Measurements from ENCODE around the gene LRP3. TPM values are rescaled to one million over a fixed set of nuclear protein-coding genes. Genes with fewer than 3 reads are reported as not detected.
"Not testable (repeated sequence)": the region's sequence is repeated elsewhere in the genome, so short reads cannot be mapped to it uniquely, and the experiment has no call there.

LRP3 gene
- total RNA-seq, 4 donors from 2014 or later, result 19.1 to 61.8 (median 28.3) TPM

DNA sequence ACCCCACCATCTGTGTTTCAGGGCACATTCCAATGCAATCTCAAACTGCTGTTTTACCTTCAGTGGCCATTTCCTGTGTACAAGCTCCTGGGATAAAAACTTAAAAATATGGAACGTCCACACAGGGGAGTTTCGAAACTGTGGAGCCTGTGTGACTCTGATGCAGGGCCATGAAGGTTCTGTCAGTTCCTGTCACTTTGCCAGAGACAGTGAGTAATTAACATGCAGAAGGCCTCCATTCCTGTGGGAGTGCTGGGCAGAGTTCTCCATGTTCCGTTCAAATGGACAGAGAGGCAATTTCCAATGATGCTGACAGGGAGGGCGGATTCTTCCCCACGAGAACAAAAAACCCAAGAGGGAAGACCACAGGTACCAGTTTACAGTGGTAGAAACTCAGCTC is 37.8 kb upstream of the LRP3 start:
- no peak for ATAC-seq (ENCODE audit: low FRiP score)
- TF ChIP-seq, protein P1, sequence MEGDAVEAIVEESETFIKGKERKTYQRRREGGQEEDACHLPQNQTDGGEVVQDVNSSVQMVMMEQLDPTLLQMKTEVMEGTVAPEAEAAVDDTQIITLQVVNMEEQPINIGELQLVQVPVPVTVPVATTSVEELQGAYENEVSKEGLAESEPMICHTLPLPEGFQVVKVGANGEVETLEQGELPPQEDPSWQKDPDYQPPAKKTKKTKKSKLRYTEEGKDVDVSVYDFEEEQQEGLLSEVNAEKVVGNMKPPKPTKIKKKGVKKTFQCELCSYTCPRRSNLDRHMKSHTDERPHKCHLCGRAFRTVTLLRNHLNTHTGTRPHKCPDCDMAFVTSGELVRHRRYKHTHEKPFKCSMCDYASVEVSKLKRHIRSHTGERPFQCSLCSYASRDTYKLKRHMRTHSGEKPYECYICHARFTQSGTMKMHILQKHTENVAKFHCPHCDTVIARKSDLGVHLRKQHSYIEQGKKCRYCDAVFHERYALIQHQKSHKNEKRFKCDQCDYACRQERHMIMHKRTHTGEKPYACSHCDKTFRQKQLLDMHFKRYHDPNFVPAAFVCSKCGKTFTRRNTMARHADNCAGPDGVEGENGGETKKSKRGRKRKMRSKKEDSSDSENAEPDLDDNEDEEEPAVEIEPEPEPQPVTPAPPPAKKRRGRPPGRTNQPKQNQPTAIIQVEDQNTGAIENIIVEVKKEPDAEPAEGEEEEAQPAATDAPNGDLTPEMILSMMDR (IDR thresholded peaks at IDR 0.05), result no peak
- no peak for DNase-seq (ENCODE audit: low spot score)

DNA sequence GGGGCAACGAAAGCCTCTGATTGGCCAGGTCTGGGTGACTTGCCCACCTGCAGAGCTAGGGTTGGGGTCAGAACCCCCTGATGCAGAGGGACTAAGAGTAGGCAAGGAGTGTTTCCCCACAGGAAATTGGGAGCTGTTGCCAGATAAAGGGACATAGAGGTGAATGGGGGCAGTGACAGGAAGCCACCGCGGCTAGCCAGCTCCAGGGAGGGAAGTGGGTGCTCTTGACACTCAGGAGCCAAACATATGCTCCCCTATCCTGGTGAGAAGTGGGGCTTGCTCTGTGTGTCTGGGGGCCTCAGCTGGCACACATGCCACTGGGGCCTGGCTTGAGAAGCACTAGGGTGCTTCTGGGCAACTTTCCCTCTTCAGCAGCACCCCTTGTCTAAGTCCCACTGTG is 36.2 kb upstream of the LRP3 start:
- DNase-seq (ENCODE audit: low spot score) (no peak), ATAC-seq (ENCODE audit: low FRiP score) (no peak)
- TF ChIP-seq, protein P1 (IDR thresholded peaks at IDR 0.05), result no peak

DNA sequence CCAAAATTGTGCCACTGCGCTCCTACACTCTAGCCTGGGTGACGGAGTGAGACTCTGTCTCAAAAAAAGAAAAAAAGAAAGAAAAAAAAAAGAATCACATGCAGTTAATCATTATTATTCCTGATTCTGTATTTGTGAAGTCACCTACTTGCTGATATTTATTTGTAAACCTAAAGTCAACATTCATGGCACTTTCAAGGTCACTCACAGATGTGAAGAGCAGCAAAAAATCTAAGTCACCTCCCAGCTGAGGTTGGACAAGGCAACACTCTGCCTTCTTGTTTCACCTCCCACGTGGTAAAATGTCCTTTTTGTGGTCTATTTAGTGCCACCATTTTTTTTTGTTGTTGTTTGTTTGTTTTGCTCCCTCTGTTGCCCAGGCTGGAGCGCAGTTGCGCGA is 35.8 kb upstream of the LRP3 start:
- TF ChIP-seq, protein P1 (IDR thresholded peaks at IDR 0.05), result no peak
- ATAC-seq (ENCODE audit: low FRiP score), result no peak
- DNase-seq (ENCODE audit: low spot score), result no peak

DNA sequence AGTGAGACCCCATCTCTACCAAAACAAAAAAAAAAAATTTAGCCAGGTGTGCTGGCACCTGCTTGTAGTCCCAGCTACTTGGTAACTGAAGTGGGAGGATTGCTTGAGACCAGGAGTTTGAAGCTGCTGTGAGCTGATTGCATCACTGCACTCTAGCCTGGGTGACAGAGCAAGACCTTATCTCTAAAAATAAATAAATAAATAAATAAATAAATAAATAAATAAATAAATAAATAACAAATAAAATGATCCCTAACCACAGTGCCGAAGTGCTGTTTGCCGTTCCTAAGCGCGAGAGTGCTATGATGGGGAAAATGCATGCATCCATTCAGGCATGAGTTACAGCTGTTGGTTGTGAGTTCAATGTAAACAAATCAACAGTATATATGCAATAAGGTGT is 35.0 kb upstream of the LRP3 start:
- DNase-seq (ENCODE audit: low spot score) (no peak), ATAC-seq (ENCODE audit: low FRiP score) (no peak)
- TF ChIP-seq, protein P1 (IDR thresholded peaks at IDR 0.05), result no peak

DNA sequence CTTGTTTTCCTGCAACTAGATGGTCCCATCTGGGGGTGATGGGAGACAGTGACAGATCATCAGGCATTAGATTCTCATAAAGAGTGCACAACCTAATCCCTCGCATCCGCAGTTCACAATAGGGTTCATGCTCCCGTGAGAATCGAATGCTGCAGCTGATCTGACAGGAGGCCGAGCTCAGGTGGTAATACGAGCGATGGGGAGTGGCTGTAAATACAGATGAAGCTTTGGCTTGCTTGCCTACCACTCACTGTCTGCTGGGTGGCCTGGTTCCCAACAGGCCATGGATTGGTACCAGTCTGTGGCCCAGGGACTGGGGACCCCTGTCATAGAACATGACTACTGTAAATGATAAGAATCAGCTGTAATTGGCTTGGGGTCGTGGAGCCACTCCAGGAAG is 34.2 kb upstream of the LRP3 start:
- ATAC-seq (ENCODE audit: low FRiP score) (no peak), DNase-seq (ENCODE audit: low spot score) (no peak)

DNA sequence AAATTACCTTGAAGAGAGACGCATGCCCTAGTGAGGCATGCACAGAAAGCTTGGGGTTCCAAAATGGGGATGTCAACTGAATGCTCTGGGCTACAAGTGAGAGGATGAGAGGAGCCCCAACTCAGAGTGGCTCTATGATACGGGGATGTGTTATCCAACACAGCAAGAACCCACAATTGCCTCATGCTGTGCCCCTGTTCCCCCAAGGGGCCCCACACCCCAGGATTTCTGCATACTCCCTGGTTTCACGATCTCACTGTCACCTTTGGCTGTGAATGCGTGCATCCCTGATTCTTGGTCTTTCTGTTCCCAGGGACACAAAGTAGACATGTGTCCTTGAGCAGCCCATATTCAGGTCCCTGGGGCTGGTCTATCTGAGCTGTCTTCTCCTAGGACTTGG is 32.9 kb upstream of the LRP3 start:
- DNase-seq (ENCODE audit: low spot score) (no peak), ATAC-seq (ENCODE audit: low FRiP score) (no peak)

More for the DNA sequence above, 34.2 kb upstream of the LRP3 start:
- TF ChIP-seq, protein P1 (IDR thresholded peaks at IDR 0.05), result no peak

DNA sequence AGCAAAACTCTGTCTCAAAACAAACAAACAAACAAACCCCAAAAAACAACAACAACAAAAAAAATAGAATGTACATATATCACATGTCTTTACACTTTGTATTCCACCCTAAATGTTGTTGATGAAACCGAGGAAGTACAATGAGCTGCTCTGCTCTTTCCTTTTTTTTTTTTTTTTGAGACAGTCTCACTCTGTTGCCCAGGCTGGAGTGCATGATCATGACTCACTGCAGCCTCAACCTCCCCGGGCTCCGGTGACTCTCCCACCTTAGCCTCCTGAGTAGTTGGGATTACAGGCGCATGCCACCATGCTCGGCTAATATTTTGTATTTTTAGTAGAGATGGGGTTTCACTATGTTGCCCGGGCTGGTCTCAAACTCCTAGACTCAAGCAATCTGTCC is 30.6 kb upstream of the LRP3 start:
- ATAC-seq (ENCODE audit: low FRiP score), result no peak
- TF ChIP-seq, protein P1 (IDR thresholded peaks at IDR 0.05), result no peak
- DNase-seq (ENCODE audit: low spot score), result no peak

More for the DNA sequence above, 32.9 kb upstream of the LRP3 start:
- TF ChIP-seq, protein P1 (IDR thresholded peaks at IDR 0.05), result no peak

DNA sequence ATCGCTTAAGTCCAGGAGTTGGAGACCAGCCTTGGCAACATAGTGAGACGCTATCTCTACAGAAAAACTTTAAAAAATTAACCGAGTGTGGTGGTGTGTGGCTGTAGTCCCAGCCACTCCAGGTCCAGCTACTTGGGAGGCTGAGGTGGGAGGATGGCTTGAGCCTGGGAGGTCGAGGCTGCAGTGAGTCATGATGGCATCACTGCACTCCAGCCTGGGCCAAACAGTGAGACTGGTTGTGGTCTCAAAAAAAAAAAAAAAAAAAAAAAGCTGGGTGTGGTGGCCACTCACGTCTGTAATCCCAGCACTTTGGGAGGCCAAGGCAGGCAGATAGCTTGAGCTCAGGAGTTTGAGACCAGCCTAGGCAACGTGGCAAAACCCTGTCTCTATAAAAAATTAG is 28.1 kb upstream of the LRP3 start:
- DNase-seq (ENCODE audit: low spot score); ATAC-seq (ENCODE audit: low FRiP score): not testable (repeated sequence)
